Fibroblast of skin of back (primary cell): ENCODE measurements around the gene PRKN.
A peak's percentile ranks its signal among the peaks of the same experiment; 100 is the strongest.

Experiments
- DNase-seq: peaks from one replicate; pipeline ENCODE4 v3.0.0-alpha.2; 2013

PRKN gene

GRCh38 chr6:161459008-161459615 lies 1268.5 kb downstream of the PRKN start:
- no peak for DNase-seq

DNA sequence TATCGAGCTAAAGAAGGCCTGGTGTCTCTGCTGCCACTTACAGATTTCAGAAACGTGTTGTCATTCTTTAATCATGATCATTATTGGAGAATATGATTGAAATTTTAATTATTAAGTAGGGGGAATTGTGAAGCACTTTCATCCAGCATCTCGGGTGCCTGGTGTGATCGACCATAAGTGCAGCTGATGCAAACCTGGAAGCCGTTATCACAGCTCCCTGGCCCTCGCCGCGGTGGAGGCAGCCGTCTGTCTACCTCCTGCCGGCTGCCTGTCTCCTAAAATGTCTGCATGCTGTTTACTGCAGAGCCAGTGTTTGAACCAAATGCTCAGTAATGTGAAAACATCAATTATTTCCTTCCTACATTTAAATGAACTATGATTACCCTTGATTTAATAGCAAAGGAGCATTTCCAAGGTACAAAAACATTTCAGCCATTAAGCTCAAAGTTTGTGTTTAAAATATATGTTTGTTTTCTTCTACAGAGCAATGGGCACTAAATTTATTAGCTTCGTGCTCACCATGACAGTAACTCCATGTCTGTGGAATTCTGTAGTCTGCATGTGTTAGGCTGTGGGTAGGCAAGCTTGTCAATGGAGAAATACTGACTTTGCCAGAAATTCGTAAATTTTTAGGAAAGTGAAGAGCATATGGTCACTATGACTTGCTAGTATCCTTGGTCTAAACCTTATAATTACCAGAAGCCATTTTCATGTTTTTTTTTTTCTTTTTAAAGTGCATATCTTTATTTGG lies 1269.2 kb downstream of the PRKN start:
- no peak for DNase-seq

GRCh38 chr6:161455848-161456247 lies 1271.7 kb downstream of the PRKN start:
- DNase-seq, result no peak

DNA sequence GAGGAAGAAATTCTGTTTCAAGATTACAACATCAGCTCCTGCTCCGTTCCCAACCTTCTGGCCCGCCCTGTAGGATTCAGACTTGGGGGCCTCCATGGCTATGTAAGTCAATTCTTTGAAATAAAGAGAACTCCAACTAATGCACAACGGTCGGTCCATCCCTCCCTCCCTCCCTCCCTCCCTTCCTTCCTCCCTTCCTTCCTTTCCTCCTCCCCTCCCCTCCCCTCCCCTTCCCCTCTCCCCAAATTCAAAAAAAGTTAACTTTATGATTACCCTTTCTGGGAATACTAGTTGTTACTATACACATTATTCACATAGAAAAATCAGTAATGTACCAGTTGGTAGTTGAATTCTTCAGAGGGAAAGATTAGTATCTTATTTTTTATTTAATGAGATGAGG lies 1274.0 kb downstream of the PRKN start:
- no peak for DNase-seq

DNA sequence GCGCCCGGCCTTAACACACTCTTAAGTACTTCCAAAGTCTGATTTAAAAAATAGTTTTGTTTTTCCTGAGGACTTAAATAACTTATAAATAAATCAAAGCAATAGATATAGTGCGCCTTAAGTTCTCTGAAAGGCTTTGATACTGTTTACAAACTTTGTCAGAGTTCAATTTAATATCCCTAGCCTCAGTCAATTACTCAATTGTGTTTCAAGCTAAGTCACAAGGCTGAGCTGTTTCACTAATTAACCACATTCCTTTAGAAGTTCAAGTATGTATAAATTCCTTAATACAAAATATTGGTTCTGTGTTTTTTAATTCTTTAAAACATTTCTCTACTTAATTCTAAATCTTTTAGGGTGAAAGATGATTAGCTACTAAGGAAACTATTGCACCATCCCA lies 1275.3 kb downstream of the PRKN start:
- no peak for DNase-seq

DNA sequence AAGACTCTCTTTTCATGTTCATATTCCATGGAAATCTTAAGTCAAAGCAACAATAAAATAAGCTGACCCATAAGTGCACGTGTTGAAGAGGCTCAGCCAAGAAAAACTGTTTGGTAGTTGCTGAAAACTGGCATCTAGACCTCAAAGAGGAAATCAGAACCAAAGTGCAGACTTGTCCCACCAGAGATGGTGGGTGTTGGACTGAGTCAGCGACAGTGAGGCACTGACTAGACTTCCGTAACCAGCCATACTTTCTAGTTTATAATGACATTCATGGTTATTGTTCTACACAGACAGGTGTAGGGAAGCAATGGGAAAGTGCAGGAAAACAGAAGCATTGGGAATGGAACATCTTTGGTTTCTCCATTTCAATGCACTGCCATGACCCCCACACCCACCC lies 1278.0 kb downstream of the PRKN start:
- DNase-seq, result no peak

GRCh38 chr6:161446949-161447348 lies 1280.6 kb downstream of the PRKN start:
- DNase-seq, result no peak

DNA sequence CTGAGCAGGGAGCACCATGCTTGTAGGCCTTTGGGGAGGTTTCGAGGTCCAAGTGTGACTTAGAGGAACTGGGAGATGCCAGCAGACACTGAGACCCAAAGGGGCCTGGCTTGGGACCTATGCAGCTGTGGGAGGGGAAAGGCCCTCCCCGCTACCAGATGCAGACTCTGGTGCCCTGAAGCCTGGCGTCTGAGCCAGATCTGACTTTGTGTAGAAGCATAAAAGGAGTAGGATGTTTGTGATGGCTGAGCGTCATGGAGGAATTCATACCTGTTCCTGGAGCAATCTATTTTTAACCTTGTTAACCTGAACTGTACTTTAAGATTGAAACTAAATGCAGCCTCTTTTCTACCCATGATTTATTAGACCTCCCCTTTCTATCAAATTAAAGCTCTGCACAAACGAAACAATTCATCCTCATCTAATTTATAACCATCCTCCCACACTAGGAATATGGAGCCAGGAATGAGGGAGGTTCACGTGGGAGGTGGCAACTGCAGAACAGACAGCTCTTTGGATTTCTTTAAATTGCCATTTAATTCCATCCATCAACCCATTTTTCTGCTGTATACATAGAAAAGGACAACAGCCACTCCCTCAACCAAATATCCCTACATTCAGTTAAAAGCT lies 1281.2 kb downstream of the PRKN start:
- no peak for DNase-seq

- no peak for DNase-seq
Measured at GRCh38 chr6:161445021-161445799, 1282.4 kb downstream of the PRKN start.

DNA sequence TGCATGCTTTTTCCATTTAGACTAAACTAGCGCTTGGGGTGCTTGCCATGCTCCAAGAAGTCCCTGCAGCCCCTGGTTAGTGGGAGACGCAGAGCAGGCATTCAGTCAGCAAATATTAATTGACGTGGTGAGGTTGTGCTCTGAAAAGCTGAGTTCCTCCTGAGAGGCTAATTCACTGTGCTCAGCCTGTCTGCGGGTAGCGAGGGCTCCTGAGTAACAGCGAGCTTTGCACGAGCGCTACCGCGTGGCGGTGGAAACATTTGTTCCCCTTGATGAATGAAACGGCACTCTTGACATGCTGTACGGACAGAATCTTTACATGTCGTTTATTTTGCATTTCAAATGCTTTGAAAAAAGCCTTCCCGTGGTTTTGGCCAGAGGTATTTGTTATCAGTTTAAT lies 1283.1 kb downstream of the PRKN start:
- DNase-seq, result peak; percentile 45

- DNase-seq, result no peak
Measured at GRCh38 chr6:161443848-161444247, 1283.7 kb downstream of the PRKN start.

DNA sequence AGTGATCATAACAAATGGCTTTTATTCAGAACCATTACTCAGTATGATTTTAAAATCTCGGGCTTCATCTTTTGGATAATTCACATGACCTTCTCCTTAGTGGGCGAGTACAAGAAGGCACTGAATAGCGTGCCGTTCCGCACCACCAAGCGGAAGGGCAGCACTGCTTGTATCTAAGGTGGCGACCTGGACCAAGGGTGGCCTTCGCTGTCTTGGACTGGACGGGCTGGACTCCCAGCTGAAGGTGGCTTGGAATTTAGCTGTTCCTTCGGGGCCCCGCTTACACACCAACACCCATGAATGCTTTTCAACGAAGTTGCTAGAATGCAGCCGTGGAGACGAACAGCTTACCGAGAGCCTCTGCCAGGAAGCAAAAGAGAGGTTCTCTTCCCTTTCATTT lies 1285.1 kb downstream of the PRKN start:
- DNase-seq, result no peak

- no peak for DNase-seq
Measured at GRCh38 chr6:161440299-161440698, 1287.3 kb downstream of the PRKN start.

GRCh38 chr6:161439093-161439492 lies 1288.5 kb downstream of the PRKN start:
- DNase-seq, result peak; percentile 93

DNA sequence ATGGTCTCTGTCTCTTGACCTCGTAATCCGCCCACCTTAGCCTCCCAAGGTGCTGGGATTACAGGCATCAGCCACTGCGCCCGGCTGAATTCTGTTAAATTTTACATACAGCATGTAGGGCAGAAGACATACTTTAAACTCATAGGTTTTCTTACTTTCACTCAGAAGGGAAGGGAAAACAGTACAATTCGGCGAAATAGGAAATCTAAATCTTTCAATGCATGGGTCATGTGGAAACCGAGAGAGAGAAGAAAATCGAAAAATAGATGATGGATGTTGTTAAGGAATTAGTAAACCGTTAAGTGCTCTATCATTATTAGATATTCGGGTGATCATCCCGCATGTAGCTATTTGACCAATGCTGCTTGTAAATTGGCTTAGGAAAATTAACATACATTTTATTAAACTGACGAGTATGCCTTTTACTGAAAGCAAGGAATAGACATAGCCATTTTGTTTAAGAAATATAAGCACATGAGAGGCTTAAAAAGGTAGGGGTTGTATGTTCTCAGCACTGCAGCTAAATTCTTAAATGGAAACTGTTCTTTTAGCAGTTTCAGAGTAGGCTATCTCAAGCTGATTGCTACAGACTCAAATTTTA lies 1289.0 kb downstream of the PRKN start:
- DNase-seq, result no peak

DNA sequence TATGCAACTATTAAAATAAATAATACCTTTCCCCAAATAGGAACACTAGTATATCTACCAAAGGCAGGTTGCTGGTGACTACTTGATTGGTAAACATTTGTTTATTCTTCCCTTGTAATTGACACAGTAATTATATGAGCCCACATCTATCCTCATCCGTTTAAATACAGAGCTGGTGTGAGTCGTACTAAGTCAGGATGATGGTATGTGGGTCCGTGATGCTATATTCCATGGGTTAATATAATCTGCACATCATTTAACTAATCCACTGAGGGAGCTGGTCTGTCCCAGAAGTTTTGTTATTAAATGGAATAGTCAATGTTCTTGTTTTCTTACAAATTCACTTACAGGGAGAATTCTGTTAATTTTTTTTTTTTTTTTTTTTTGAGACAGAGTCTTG lies 1289.7 kb downstream of the PRKN start:
- peak; percentile 65 for DNase-seq

DNA sequence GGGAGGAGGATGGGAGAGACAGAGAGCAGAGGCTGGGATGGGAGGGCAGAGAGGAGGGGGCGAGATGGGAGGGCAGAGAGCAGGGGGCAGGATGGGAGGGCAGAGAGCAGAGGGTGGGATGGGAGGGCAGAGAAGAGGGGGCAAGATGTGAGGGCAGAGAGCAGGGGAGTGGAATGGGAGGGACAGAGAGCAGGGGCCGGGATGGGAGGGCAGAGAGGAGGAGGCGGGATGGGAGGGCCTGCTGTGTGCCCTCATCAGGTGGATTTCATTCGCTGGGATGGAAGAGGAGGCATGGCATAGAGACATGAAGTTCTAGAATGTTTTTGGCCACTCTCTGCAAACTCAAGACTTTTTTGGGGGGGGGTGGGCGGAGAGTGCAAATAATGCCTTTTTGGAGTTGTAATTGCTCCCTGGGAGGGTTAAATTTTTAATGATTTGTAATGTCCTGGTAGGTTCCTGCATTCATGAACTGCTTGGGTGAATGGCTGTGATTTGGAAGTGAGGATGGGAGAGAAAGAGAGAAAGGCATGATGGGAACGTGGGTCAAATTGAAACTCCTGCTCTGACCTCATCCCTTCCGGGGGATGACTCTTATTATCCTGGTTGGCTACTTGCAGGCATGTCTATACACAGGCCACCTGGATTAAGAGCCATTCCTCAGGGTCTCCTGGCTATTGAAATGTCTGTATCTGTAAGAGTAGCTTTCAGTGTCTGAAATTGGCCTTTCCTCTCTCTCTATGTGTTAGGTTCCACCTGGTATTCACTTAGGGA lies 1291.3 kb downstream of the PRKN start:
- DNase-seq, result peak; percentile 31

DNA sequence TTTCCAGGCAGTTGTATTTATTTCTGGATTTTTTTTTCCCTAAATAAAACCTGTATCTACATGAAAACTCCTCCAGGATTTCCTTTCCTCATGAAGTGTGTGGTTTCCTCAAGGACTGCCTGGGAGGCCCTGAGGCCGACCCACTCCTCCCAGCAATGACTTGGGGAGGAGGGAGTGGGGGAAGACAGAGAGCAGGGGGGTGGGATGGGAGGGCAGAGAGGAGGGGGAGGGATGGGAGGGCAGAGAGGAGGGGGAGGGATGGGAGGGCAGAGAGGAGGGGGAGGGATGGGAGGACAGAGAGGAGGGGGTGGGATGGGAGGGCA lies 1291.9 kb downstream of the PRKN start:
- peak; percentile 53 for DNase-seq

GRCh38 chr6:161434921-161435747 lies 1292.4 kb downstream of the PRKN start:
- DNase-seq, result peak; percentile 97

GRCh38 chr6:161434350-161434749 lies 1293.2 kb downstream of the PRKN start:
- peak; percentile 21 for DNase-seq

DNA sequence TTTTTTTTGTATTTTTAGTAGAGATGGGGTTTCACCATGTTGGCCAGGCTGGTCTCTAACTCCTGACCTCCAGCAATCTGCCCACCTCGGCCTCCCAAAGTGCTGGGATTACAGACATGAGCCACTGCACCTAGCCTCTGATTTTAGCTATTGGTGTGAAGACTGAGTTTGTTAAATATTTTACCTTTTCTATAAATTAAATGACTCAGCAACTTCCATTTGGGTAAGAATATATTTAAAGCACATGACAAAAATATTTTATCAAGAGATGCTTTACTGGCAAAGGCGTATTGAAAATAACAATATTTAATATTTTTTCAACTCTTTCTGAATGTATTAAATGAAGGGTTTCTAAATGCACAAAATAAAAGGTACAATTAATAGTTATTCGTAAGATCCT lies 1295.0 kb downstream of the PRKN start:
- no peak for DNase-seq
